GM19468 (cell line): ENCODE measurements around the gene TBC1D9B.

Experiments
- ATAC-seq: cut with Tn5 transposase; IDR thresholded peaks from one replicate; pipeline ENCODE4 v1.9.1; 2021; ENCODE audit warnings: mild to moderate bottlenecking, moderate library complexity, moderate number of reproducible peaks; ENCODE audit not compliant: unreplicated experiment; ENCODE audit errors: extremely low read depth

The TBC1D9B gene

GRCh38 chr5:179825655-179826182 lies 82.0 kb downstream of the TBC1D9B start:
- ATAC-seq: no peak

GRCh38 chr5:179824745-179825112 lies 83.0 kb downstream of the TBC1D9B start:
- no peak for ATAC-seq

GRCh38 chr5:179823937-179824744 lies 83.6 kb downstream of the TBC1D9B start:
- ATAC-seq: no peak

- ATAC-seq: no peak
These were observed 85.2 kb downstream of the TBC1D9B start for GRCh38 chr5:179822444-179822990.

- no peak for ATAC-seq
These were observed 85.7 kb downstream of the TBC1D9B start for GRCh38 chr5:179822059-179822432.

GRCh38 chr5:179821298-179822058 lies 86.2 kb downstream of the TBC1D9B start:
- peak; percentile 43 for ATAC-seq

- ATAC-seq: peak; percentile 22
These were observed 87.0 kb downstream of the TBC1D9B start, which contains the start of gene SQSTM1 for GRCh38 chr5:179820483-179821297. TSS of gene SQSTM1 (plus strand) at chr5:179820905. CDS start at chr5:179820937, 32 bp downstream.

GRCh38 chr5:179820127-179820482 lies 87.6 kb downstream of the TBC1D9B start:
- no peak for ATAC-seq

GRCh38 chr5:179819296-179820126 lies 88.2 kb downstream of the TBC1D9B start:
- no peak for ATAC-seq

GRCh38 chr5:179818746-179819295 lies 88.9 kb downstream of the TBC1D9B start:
- ATAC-seq: peak; percentile 53

- no peak for ATAC-seq
These were observed 89.6 kb downstream of the TBC1D9B start for GRCh38 chr5:179817890-179818745.

GRCh38 chr5:179817470-179817840 lies 90.2 kb downstream of the TBC1D9B start:
- no peak for ATAC-seq

- no peak for ATAC-seq
These were observed 90.8 kb downstream of the TBC1D9B start for GRCh38 chr5:179816796-179817469.

- ATAC-seq: no peak
These were observed 91.3 kb downstream of the TBC1D9B start for GRCh38 chr5:179816401-179816795.

- ATAC-seq: no peak
These were observed 92.0 kb downstream of the TBC1D9B start for GRCh38 chr5:179815491-179816249.

- no peak for ATAC-seq
These were observed 93.6 kb downstream of the TBC1D9B start for GRCh38 chr5:179814090-179814489.
